HT-29 (cell line): ENCODE measurements around the gene CAPZA1. TPM values are rescaled to one million over a fixed set of nuclear protein-coding genes. Genes with fewer than 3 reads are reported as not detected.
"Not testable (repeated sequence)": the region's sequence is repeated elsewhere in the genome, so short reads cannot be mapped to it uniquely, and the experiment has no call there.

Source experiments
- DNase-seq: peaks from one replicate; pipeline ENCODE4 v3.0.0-alpha.2; 2015; ENCODE audit warnings: low spot score
- total RNA-seq: library from RNA; depleted of rRNA; stranded (reverse); fragments of >200 nt; shearing (Covaris generic); gene quantifications from 2 replicates; pipeline ENCODE4 v1.2.3, GENCODE V29; 2014

CAPZA1 gene
- total RNA-seq, 1 experiment from 2014 or later, result 133 TPM

DNA sequence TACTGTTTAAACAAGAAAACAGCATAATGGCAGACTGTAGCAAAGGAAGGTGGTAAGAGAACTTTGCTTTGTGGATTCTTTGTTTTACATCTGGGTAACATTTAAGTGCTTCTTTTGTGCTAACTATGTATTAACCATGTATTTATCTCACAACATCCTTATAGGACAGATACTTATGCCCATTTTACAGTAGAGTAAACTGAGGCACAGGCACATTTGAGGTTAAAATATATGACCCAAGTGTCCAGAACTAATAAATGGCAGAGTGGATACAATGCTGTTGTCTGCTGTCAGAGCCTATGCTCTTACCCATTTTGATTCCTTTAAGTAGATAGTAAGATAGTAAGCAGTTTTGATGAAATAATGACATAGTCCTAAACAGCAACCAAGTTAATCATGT, 7.3 kb downstream of the CAPZA1 start:
- DNase-seq, result no peak

DNA sequence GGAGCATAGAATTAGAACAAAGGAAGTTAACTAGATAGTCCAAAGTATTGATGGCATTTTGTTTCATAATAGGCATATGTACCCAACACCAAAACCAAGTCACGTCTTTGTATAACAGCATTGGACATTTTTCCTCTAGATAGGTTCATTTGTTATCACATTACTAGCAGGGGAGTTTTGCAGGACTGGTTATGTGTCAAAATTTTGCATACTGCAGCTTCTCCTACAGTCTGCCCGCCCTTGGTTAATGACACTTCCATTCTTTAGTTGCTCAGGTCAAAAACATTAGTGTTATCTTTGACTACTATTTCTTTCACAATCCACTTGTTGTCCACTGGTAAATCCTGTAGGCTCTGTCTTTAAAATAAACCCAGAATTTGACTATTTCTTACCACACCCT, 8.9 kb downstream of the CAPZA1 start:
- DNase-seq, result no peak

DNA sequence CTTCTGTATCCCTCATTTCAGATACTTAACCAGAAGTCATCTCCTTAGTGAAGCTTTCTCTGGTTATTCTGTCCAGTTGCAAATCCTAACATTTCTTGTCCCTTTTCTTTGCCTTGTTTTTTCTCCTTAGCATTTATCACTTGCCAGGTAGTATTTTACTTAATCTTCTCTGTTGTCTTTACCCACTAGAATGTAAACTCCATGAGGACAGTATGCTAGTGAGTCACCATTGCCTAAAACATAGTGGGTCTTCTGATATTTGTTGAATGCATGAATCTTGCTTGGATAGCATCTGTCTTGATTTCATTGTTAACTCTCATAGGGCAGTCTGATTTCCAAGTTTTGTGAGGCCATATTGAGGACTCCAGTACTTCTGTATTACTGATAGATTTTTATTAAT, 9.6 kb downstream of the CAPZA1 start:
- DNase-seq, result no peak

DNA sequence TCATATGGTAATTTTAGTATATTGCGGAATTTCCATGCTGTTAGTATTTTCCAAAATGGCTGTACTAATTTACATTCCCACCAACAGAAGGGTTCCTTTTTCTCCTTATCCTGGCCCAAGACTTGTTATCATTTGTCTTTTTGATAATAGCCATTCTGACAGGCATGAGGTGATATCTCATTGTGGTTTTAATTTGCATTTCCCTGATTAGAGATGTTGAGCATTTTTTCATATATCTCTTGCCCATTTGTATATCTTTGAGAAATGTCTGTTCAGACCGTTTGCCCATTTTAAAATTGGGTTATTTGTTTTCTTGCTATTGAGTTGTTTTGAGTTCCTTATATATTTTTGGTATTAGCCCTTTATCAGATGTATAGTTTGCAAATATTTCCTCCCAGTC, 14.0 kb downstream of the CAPZA1 start:
- no peak for DNase-seq

DNA sequence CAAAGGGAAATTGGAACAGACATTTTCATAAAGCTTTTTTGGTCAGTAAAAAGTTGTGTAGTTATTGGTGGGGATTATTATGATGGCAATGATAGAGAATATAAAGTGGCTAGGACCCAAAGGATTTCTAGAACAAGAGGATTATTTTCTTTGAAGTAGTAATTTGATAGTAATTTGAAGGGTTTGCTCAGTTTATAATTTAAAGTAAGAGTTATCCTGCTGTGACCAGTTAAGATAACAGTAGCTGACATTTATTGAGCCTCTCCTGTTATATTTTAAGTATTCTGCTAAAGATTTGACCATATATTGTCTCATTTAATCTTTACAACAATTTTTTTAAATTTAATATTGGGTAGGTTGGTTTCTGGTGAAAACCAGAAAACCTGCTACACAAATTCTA, 14.7 kb downstream of the CAPZA1 start:
- no peak for DNase-seq

DNA sequence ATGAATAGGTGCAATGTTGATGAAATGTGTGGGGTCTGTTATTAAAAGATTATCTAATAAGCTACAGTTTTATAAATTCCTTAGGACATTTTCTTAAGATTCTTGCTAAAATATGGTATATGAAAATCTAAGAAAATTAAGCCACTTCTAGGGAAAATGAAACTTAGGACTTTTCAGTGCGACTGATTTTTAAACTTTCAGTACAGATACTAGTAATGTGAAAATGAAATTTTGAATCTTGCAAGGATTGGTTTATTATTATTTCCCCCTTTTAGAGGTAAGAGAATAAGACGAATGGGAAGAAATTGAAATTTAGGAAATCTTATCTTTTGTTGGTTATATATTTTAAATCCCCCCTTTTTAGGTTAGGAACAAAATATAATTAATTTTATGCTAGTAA, 16.4 kb downstream of the CAPZA1 start:
- no peak for DNase-seq

DNA sequence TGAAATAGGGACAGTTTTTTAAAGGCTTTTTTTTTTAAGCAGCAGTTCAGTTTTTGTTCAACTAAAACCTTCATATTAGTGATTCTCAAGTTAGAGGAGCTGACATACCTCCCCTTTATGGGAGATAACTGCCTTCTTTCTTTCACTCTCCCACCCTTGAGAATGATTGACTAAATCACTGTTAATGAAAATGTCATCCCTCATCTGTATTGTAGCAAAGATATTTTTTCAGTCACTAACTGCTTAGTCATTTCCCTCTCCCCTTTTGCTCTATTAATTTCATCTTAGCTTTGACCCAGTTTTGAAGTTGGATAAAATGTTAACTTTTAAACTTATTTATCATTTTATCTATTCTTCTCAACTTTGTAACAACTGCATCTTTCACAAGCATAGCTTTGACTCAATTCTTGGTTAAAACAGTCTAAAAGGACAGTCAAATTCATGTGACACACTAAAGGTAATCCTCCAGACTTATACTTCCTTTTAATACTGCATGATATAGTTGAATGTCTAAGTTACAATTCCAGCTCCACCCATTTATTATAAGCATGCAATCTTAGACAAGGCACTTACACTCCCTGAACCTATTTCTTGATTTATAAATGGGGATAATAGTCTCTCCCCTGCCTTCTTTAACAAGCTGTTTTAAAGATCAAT, 17.1 kb downstream of the CAPZA1 start:
- DNase-seq, result peak; percentile 50

DNA sequence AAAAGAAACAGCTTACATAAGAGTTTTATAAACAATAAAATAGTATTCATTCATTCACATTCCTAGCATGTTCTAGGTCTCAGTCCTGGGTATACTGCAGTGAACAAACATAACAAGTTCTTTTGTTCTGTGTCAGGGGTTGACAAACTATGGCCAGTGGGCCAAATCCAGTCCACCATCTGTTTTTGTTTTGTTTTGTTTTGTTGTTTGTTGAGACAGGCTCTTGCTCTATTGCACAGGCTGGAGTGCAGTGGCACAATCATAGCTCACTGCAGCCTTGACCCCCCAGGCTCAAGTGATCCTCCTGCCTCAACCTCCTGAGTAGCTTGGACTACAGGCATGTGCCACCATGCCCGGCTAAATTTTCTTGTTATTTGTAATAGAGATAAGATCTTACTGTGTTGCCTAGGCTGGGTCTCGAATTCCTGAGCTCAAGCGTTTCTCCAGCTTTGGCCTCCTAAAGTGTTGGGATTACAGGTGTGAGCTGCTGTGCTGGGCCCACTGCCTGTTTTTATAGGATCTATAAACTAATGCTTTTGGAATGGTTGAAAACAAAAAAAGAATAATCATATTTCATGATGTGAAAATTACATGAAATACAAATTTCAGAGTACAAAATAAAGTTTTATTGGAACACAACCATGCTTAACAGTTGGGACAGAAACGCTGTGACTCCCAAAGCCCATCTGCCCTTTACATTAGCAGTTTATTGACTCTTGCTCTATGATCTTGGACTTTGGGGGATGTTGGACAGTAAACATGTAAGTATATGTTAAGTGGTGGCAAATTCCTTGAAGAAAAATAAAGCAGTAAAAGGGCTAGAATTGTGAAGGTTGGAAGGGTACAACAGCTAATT, 17.9 kb downstream of the CAPZA1 start:
- no peak for DNase-seq

DNA sequence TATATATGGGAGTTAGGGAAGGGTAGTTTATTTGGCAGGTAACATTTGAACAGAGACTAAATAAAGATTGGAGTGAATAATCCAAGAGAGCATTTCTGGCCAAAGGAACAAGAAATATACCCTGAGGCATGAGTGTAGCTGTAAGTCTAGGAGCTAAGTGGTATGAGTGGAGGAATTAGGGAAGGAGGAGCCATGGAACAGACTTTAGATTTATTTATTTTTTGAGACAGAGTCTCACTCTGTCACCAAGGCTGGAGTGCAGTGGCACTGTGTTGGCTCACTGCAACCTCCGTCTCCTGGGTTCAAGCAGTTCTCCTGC, 18.4 kb downstream of the CAPZA1 start:
- no peak for DNase-seq

DNA sequence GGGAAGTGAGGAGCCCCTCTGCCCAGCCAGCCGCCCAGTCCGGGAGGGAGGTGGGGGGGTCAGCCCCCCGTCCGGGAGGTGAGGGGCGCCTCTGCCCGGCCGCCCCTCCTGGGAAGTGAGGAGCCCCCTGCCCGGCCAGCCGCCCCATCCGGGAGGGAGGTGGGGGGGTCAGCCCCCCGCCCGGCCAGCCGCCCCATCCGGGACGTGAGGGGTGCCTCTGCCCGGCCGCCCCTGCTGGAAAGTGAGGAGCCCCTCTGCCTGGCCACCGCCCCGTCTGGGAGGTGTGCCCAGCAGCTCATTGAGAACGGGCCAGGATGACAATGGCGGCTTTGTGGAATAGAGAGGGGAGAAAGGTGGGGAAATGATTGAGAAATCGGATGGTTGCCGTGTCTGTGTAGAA, 20.8 kb downstream of the CAPZA1 start:
- not testable (repeated sequence) for DNase-seq

DNA sequence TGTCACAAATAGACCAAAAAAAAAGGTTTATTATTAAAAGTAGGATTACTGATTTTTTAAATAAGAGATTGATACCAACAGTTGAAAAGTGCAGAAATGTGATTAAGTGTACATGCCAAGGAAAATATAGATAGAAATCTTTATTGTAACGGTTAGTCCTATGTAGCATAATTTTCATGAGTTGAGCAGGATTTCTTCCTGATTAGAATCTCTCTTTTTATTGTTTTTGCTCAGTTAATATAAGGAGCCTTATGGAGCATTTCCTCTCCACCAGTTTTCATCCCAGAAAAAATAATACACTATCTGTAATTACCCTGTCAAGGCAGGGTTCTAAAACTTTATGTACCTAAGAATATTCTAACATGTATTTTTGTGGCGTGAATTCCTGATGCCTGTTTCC, 23.4 kb downstream of the CAPZA1 start:
- no peak for DNase-seq

DNA sequence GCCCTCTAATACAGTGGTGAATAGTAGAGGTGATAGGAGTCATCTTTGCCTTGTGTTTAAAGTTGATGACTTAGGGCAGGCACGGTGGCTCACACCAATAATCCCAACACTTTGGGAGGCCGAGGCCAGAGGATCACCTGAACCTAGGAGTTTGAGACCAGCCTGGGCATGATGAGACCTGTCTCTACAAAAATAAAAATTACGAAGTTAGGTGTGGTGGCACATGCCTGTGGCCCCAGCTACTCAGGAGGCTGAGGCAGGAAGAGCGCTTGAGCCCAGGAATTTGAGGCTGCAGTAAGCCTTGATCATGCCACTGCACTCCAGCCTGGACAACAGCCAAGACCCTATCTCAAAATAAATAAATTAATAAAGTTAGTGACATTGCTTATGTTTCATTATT, 26.6 kb downstream of the CAPZA1 start:
- DNase-seq, result no peak

DNA sequence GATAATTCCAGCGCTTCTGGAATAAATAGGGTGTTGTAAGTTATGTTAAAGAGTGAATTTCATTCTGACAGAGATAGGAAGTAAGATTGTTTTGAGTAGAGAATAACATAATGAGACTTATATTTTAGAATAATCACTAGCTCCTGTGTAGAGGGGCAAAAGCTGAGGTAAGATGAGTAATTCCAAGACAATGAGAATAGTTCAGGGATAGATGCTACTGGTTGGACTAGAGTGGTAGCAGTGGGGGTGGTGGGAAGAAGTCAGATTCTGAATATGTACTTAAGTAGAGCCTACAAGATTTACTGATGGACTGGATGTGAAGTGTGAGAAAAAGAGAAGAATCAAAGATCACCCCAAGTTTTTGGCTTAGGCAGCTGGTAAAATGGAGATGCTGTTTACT, 31.6 kb downstream of the CAPZA1 start:
- no peak for DNase-seq

DNA sequence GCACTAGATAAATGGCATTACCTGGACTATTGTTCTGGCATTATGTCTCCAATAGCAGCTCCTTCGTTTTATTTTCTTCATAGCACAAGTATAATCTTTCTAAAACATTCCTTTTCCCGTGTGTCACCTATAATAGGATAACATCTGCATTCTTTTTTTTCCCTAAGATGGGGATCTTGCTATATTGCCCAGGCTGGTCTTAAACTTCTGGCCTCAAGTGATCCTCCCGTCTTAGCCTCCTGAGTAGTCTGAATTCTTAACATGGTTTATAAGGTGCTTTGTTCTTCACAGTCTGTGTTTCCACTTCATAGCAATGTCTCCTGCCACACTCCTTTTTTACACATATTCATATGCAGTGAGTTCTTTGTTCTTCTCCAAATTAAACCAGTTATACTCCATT, 46.2 kb downstream of the CAPZA1 start:
- DNase-seq, result no peak

DNA sequence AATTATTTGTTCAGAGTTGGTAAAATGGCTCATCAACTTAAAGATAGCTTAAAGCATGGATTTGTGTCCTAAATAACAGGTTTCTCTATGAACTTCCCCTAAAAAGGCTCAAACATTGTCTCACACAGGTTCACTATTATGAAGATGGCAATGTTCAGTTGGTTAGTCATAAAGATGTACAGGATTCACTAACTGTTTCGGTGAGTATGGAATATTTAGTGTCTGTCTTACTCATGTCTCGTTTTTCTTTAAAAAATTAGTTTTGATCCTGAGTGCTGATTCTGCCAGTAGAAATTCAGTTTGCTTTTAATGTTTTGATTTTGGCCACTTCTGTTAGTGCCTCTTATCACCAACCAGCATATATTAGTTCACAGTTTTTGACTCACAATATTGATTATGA, 47.3 kb downstream of the CAPZA1 start:
- DNase-seq, result no peak

DNA sequence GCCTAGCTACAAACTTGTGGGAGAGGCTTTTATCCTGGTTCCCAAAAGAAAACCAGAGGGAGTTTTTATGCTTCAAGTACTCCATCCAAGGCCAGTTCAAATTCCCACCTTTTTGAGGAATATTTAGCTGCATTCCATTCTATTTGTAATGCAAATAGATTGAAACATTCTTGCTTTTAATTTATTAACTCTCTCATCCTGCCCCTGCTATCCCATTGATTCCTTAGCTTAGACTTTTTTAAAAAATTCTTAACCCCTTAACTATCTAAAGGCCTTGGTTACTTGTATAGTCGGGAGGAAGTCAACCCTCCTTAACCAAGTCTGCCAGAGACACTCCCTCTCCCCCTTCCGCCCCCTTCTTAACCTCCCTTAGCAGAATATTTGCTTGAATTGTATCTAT, 52.4 kb downstream of the CAPZA1 start:
- no peak for DNase-seq

DNA sequence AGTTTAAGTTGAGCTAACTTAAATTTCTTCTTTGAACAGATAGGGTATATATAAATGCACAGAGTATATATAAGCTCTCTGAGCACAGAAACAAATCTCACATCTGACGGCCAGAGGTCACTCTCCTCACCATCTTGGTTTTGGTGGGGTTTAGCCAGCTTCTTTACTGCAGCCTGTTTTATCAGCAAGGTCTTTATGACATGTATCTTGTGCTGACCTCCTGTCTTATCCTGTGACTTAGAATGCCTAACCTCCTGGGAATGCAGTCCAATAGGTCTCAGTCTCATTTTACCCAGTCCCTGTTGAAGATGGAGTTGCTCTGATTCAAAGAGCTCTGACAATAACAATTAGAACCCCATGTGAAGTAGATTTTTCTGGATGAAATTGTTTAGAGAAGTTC, 53.2 kb downstream of the CAPZA1 start:
- DNase-seq, result no peak

DNA sequence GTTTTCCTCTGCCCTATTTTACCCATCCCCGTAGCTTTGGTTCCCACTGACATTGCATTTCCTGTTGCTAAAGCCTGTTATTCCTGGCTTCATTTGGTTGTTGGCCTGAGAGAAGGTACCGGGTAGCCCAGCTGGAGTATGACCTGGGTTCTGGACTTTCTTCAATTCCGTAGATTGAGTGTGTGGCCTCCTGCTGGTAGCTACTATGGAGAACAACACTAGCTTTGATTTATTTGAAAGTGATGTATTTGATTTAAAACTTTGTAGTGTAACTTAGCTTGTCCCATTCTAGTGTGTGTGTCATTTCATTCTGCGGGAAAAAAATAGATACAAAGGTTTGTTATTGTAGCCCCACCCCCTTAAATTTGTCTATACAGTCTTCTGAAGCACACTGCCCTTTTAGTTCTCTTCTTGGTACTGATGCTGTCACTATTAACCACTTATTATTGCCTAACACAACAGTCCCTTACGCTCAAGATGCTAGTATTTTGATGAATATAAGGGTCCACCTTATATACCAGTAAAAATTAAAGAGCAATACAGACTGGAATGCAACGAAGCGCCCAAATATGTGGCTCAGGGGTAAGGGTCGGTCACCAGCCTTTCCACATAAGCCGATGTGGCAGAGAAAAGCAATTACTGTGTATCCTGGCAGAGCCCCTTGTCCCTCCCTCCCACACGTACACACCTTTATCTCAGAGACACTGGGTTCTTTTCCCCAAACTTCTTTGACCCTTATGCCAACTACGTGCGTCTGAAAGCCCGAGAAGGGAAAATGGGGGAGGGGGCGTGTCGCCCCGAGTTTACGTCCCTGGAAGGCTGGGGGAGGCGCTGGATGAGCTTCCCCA, 54.2 kb downstream of the CAPZA1 start:
- DNase-seq, result peak; percentile 68

DNA sequence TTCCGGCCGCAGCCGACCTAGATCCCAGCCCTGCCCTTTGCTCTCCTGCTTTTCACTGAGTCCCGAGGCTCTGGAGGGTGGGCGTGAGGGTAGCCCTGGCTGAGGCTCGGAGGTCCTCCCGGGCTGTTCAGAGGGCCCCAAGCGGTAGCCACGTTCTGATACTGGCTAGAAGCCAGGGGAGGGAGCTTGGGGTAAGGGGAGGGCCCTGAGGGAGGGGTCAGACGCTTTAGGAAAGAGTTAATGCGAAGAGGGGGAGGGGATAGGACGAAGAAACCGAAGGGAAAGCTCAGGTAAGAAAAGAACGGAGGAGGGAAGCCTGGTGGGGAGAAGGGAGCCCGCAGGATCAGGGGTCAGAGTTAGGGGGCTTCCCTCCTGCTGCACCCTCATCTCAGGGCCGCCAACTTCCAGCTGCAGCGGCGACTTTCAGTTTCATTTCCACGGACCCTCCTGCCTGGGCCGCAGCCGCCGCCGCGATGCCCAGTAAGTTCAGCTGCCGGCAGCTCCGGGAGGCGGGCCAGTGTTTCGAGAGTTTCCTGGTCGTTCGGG, 54.9 kb downstream of the CAPZA1 start, which contains the start of gene MOV10:
Gene MOV10, plus strand, starts transcription at position 220 of the 546 bp plus-strand sequence. Its CDS starts 254 bp downstream, at position 474.
- peak; percentile 80 for DNase-seq

DNA sequence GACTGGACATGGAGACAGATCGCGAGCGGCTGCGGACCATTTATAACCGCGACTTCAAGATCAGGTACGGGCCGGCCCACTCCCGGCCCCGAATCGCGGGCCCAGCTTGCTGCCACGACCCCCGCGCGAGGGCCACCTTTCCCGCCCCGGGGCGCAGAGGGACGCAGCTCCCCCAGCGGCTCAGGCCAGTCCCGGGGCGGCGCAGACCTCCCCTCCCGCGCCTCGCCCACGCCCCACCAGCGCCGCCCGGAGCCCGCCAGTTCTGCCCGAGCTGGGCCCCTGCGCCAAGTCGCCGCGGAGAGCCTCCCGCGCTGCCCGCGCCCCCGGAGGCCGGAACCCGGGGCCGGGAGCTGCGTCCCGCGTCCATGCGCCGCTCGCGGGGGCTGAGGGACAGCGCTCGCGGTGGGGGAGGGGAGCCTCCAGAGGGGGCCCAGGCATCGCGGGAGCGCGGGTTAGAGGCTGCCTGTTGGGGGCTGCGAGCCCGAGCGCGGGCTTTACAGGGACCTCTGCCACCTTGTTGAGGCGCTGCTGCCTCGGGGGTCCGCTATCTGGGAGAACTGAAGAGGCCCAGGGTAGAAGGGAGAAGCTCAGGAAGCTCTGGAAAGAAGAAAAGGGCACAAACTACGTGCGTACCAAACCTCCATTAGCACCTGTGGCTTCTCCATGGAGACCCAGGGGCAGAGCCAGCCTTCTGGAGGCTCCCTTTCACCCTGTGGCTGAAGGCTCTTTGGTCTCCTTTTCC, 55.5 kb downstream of the CAPZA1 start:
- DNase-seq, result peak; percentile 51

DNA sequence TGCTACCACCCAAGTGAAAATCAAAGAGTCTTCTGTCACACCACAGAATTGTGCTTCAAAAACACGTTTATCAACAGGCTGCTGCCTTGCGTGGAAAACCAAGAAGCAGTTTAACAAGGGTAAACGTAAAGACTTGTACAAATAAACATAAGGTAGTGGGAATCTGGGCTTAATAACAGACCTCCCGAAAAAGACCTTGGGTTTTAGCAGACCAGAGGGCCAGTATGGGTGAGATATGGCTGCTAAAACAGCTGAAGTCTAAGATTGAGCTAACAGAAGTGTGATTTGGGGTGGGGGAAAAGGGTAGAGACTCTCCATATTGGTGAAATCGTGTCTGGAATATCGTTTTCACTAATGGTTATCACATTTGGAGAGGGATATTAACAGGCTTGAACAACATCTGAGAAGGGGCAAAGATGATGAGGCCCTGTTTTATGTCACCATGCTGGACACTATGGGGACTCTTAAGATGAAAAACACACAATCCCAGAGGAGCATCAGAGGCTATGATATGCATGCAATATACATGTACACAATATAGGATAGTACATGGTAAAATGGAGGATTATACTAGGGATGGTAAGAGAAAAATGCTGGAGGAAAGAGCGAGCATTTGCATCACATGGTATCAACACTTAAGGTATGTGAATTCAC, 56.2 kb downstream of the CAPZA1 start:
- no peak for DNase-seq
